HG03196 (cell line): ENCODE measurements around the gene RNF126.

ENCODE experiments used
- ATAC-seq: cut with Tn5 transposase; IDR thresholded peaks from one replicate; pipeline ENCODE4 v1.9.1; 2021; ENCODE audit not compliant: unreplicated experiment

RNF126 gene

GRCh38 chr19:648305-648704, 14.7 kb downstream of the RNF126 start:
- no peak for ATAC-seq

DNA sequence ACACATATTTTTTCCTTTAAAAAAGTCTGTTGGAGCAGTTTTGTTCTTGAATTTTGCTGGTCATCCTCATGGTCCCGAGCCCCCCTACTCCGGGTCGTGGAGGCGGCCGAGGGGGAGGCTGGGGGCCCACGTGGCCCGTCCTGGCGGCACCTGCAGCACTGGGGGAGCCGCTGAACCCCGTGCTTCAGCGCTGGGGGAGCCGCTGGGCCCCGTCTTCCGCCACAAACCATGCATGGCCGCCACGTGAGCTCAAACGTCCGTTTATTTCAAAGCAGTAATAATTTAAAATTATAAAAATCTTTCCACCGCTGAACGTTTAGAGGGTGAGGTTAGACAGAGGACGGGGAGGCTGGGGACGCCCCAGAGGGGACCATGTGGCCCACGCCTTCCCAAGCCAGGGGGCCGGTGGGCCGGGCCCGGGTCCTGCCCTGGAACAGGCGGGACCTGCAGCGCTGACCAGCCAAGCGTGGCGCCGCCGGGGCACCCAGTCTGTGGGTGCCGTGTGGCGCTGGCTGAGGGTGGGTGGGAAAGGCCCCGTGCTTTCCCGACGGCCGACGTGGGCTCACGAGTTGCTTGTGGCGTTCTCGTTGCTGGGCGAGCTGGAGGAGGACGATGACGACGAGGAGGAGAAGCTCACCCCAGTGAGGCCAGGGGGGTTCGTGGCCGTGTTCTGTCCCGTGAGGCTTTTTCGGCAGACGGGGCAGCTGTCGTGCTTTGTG, 15.3 kb downstream of the RNF126 start:
- ATAC-seq, result no peak

DNA sequence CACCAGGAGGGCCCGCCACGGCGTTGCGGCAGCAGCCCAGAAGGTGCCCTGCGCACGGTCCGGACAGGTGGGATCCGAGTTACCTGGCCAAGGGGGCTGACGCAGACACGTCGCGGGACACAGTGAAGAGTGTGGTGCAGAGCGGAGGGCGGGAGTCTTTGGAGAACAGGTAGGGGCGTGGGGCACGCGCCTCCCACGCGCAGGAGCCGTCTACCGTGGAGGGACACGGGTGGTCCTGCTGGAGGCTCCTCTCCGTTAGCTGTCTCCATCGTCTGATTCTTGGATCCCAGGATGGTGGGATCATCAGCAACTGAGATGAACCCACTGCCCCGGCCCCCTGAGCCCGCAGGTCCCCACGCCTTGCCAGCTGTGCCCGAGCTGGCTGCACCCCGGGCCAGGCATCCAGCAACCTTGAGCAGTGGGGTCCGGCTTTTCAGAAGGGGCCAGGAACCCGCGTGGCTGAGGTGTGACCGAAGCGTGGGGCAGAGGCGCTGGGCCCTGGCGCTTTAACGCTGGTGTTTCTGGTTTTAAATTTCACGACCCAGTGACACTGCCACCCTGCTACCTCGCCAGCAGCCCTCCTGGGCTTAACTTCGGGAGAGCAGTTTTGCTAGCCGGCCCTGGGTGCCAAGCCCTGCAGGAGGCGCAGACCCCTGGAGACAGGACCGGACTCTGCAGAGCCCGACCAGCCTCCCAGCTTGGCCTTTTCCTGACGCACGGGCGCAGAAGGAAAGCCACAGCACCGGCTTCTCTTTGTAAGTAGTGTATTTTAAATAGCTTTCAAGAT, 16.0 kb downstream of the RNF126 start:
- ATAC-seq, result no peak

DNA sequence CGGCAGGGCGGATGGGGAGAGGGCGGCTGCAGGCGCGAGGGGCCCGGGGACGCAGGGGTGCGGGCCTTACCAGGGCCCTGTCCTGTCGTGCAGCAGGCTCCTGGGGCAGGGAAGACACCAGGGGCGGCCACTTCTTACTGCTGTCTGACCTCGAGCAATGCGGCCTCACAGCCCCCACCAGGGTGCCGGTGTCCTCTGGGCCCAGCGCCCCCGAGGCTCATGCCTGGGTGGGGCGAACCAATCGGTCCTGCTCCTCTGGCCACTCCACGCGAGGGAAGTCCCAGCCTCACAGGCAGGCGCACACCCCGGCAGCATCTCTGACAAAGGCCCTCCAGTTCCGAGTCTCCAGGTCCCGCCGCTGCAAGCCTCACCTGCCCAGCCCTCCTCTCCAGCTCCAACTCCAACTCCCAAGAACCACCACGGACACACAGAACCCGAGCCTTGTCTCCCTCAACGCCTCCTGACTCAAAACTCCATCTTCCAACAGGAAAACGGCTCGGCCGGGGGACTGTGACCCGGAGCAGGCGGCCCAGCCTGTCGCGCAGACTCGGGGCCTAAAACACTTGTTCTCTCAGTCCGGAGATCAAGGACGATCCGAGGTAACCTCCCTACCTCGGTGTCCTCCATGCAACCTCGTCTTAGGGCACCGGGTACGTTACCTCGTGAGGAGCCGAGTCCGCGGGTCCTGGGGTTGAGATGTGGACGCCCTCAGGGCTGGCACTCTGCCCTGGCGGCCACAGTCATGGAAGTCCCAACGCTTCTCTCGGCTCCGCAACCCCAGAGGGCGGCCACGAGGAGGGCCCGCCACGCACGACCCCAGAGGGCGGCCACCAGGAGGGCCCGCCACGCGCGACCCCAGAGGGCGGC, 16.9 kb downstream of the RNF126 start:
- no peak for ATAC-seq

DNA sequence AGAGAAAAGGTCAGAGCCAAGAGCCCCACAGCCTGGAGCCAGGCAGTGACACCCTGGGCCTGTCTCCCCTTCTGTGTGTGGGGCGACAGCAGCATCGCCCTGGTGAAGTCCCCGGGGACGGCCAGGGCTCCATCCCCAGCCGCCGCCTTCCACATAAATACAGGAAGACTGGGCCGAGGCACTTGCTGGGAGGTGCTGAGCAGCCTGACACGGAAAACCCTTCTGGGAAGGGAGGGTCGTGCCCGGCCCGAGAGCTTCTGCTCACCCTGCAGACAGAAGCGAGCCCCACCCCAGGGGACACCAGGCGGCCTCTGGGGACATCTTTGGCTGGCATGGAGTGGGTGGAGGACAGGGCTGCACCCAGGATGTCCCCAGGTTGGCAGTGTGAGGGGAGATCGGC, 18.2 kb downstream of the RNF126 start:
- ATAC-seq, result no peak

DNA sequence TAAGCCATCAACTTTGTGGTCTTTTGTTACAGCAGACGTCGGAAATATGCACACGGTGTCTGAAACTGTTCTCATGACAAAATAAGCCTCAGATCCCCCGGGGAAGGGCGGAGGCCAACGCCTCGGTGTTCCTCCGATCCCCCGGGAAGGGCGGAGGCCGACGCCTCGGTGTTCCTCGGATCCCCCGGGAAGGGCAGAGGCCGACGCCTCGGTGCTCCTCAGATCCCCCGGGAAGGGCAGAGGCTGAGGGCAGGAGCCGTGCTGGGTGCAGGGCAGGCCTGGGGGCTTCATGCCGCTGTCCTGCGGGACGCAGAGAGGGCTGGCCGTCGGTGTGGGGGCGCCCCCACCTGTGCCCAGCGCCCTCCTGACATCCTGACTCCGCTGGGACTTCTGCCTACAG, 18.7 kb downstream of the RNF126 start:
- ATAC-seq, result no peak

DNA sequence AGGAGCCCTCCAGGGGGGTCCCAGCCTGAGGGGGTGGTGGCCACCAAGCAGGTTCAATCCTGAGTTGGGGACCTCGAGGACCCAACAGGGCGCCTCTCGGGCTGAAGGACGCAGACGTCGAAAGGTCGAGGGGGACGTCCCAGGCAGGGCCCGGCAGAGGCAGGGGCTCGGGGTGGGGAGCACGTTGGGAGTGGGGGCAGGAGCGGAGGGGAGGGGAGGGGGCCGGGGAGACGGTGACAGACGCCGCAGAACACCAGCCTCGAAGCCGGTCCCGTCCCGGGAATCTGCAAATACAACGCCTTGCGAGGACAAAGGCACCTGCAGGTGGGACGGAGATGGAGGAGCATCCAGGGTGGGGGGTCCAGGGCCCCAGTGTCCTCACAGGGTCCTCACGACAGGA, 19.3 kb downstream of the RNF126 start:
- no peak for ATAC-seq

- no peak for ATAC-seq
Measured at GRCh38 chr19:642767-643727, 20.0 kb downstream of the RNF126 start.

- no peak for ATAC-seq
Measured at GRCh38 chr19:641702-642101, 21.3 kb downstream of the RNF126 start.

- ATAC-seq, result no peak
Measured at GRCh38 chr19:640606-641189, 22.3 kb downstream of the RNF126 start.

DNA sequence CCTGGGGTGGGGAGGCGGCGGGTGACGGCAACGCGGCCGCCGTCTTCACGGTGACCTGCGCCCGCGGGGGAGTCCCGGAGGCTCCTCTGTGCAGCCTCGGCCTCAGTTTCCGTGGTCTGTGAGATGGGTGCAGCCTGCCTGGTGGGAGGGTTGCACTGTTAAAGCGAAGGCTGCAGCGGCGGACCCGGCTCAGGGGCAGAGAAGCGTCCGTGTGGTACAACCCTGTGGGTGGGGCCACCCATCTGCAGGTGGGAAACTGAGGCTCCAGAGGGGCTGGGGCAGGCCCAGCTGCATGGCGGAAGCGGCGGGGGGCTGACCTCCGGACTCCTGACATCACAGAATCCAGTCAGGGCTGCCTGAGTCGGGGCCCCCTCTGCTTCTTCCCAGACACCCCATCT, 22.9 kb downstream of the RNF126 start:
- no peak for ATAC-seq

- peak; percentile 38 for ATAC-seq
Measured at GRCh38 chr19:639253-640160, 23.5 kb downstream of the RNF126 start, which contains the start of gene FGF22. Gene FGF22, plus strand, starts transcription at chr19:639879. Its CDS starts 47 bp downstream, at chr19:639926.

- no peak for ATAC-seq
Measured at GRCh38 chr19:638906-639252, 24.1 kb downstream of the RNF126 start.

DNA sequence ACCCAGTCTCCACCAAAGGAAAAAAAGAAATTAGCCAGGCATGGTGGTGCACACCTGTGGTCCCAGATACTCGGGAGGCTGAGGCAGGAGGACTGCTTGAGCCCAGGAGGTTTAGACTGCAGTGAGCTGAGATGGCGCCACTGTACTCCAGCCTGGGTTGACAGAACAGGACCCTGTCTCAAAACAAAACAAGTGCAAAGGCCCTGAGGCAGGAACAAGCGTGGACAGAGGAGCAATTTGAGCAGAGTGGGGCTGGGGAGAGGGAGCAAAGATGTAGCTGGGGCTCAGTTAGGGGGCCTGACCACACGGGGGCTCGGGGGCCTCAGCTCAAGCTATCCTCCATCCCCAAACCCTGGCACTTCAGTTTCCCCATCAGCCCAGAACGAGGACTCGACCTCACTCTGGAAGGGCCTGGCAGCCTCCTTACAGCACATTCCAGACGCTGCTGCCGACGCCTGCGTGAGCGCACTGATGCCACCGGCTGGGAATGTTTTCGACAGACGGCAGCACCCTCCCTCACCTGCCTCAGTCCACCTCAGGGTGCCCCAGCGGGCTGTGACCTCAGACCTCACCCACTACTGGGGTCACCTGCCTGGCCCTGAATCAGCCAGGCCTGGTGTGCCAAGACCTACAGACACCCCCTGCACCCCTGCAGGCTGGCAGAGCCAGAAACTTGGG, 27.9 kb downstream of the RNF126 start:
- ATAC-seq, result no peak

GRCh38 chr19:633786-634639, 29.0 kb downstream of the RNF126 start:
- no peak for ATAC-seq

DNA sequence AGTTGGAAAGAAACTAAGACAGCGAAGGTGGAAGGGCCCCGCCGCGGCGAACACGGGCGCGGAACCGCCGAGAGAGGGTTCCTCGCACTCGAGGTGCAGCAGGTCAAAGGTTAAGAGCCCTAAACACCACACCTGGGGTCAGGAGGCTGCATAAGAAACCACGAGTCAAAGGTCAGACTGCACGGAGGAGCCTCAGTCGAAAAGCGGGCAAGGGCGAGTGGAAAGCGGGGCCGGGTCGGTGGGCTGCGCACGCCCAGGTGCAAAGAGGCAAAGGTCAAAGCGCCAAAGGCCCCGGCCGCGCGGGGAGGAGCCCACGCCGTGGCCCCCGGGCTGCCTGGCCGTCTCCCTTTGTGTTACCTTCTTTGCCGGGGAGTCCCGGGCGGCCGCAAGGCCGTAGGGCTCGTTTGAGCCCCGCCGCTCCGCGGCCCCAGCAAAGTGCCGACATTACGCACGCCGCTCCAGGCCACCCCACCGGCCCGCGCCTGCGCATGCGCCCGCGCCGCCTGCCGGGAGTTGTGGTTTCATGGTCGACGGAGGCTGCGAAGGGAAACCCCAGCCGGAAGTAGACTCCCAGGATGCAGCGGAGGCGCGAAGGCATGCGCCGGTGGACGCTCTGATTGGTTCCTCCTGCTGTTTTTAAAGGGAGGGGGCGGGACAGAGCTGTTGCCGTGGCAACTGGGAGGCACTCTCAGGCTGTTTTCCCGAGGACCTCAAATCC, 29.8 kb downstream of the RNF126 start, which contains the start of gene POLRMT:
POLRMT (minus strand) TSS at position 470 of the 718 bp plus-strand sequence; CDS start at position 445, 25 bp downstream.
- peak; percentile 80 for ATAC-seq

DNA sequence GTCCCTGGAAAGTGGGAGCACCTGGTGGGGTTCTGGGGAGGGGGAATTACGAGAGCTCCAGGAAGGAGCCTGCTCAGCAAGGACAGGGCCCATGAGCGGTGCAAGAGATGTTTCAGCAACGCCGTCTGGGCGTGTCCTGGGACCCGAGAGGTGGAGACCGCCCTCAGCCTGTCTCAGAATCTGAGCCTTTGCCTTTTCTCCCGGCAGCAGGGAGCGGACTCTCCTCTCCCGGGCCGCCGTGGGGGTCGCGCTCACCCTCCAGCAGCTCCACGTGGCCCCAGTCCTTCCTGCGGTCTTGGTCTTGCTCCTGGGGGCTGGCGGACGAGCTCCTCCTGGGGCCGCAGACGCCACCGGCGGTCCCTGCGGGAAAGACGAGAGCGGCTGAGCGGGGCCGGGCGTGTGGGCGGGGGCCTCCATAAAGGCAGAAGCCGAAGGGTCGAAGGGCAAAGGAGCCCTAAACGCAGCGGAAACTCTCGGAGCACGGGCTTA, 30.4 kb downstream of the RNF126 start:
- ATAC-seq, result peak; percentile 18
